Measurements from ENCODE around the gene CAMK1G.

GRCh38 chr1:209614151-209614420 lies 30.6 kb downstream of the CAMK1G start:
- TF ChIP-seq FOXM1 (IDR thresholded peaks at IDR 0.05; ENCODE audit: low read depth) (no peak), RAD21 (IDR thresholded peaks at IDR 0.05; ENCODE audit: low read length) (no peak), YY1 (IDR thresholded peaks at IDR 0.05; ENCODE audit: low read depth) (no peak), CTCF (IDR thresholded peaks at IDR 0.05) (no peak), USF2 (IDR thresholded peaks at IDR 0.05; ENCODE audit: borderline replicate concordance, low read depth, low read length) (no peak)

Measured in SK-N-SH (cell line).